ENCODE data around the gene OTUB2. TPM values are rescaled to one million over a fixed set of nuclear protein-coding genes. Genes with fewer than 3 reads are reported as not detected.

OTUB2 gene
- total and polyA plus RNA-seq, 2 of the 8 experiments (the other 6 are each of a cell fraction or from before 2014, with no cell fraction given): 2.2 to 4.2 TPM

DNA sequence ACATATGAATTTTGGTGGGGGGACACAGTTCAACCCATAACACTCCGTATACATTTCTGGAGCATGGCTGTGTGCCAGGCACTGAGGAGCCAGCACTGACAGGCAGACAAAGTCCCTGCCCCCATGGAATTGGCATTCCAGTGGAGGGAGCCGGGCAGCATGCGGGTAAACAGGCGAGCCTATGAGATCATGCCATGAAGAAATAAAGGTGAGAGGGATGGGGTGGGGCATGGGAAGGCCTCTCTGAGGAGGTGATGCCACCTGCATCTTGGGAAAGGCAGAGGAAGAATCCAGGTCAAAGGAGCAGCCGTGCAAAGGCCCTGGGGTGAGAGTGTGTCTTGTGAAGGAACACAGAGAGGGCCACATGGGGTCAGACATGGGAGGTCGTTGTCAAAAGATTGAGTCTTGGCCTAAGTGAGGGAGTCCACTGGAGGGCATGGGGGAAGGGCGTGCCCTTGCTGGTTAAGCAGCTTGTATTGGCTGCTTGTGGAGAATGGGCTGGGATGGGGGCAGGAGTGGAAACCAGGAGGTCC is 3.6 kb downstream of the OTUB2 start:
- CTCF ChIA-PET (ENCODE audit: partially characterized antibody): interaction anchor here (0.9 to 1.4 kb wide), 5 partner anchors 35 to 107 kb away, joined by 3 to 5 read pairs (median 3); no protein-coding TSS in a partner anchor
- Histone ChIP-seq H2BK12ac (ENCODE audit: low read depth, low read length) (no peak overlapping the region), H2BK15ac (ENCODE audit: low read length) (no peak overlapping the region), H3K4me3 (ENCODE audit: extremely low read depth in 1 of 4, insufficient read depth in 2 of 4, low read depth in 3 of 4, low read length in 4 of 4) (no peak overlapping the region), H3K9me3 (ENCODE audit: insufficient read depth in 2 of 2, low read depth in 1 of 2, low read length in 1 of 2) (no peaks in the 10 kb centered on the region), H4K5ac (ENCODE audit: insufficient read length, low read depth, low read length) (no peak overlapping the region), H4K20me1 (replicated peaks in 1 of 2; ENCODE audit: control insufficient read depth in 1 of 2, insufficient read depth in 2 of 2, low read length in 2 of 2) (no peaks in the 10 kb centered on the region), H3K4me2 (ENCODE audit: insufficient read depth in 1 of 2, low read depth in 2 of 2, low read length in 2 of 2) (no peak overlapping the region), H3K36me3 (ENCODE audit: control insufficient read depth in 2 of 4, insufficient read depth in 4 of 4, low read length in 3 of 4) (no peaks in the 10 kb centered on the region), H4K91ac (replicated peaks; ENCODE audit: insufficient read length, low read length) (no peak overlapping the region), H2BK5ac (ENCODE audit: low read depth, low read length) (no peak overlapping the region), H3K27me3 (replicated peaks in 1 of 4; ENCODE audit: control insufficient read depth in 3 of 4, extremely low read depth in 1 of 4, insufficient read depth in 3 of 4, low read length in 3 of 4) (peaks cover 0 to 3% (median 3%) of the 10 kb centered on the region in 4 experiments; a peak in 2 of 7 replicates), H2BK20ac (ENCODE audit: low read length) (no peak overlapping the region), H3K79me2 (ENCODE audit: control insufficient read depth in 1 of 2, insufficient read depth in 2 of 2, low read length in 2 of 2) (no peaks in the 10 kb centered on the region), H2AFZ (ENCODE audit: low read length) (no peak overlapping the region), H3K9ac (replicated peaks in 1 of 4; ENCODE audit: extremely low read depth in 1 of 4, low read depth in 3 of 4, low read length in 3 of 4) (no peak overlapping the region), H3K4me1 (replicated peaks in 1 of 4; ENCODE audit: control insufficient read depth in 3 of 4, insufficient read depth in 4 of 4, low read length in 3 of 4) (peaks cover 2 to 8% (median 5%) of the 10 kb centered on the region in 4 experiments; a peak in 4 of 7 replicates), H3K23ac (ENCODE audit: insufficient read length) (no peak overlapping the region), H3K27ac (ENCODE audit: low read depth, low read length) (no peak overlapping the region), H3K56ac (replicated peaks; ENCODE audit: insufficient read length, low read depth, low read length) (no peak overlapping the region), H3K4ac (replicated peaks; ENCODE audit: insufficient read length, low read depth, low read length) (no peak overlapping the region), H3K18ac (ENCODE audit: extremely low read depth, low read length) (no peak overlapping the region; the same call in 1 of the 2 replicates), H4K8ac (ENCODE audit: extremely low read depth, insufficient read depth, low read length) (no peak overlapping the region; the same call in 1 of the 2 replicates), H2AK5ac (ENCODE audit: low read depth, low read length) (no peak overlapping the region), H3K14ac (ENCODE audit: insufficient read length) (no peak overlapping the region), H2BK120ac (replicated peaks; ENCODE audit: low read depth, low read length) (no peak overlapping the region), H3K23me2 (ENCODE audit: low read depth, low read length) (peaks cover 5% of the 10 kb centered on the region; the same call in 1 of the 2 replicates), H3K79me1 (ENCODE audit: low read depth, low read length) (peaks cover 3% of the 10 kb centered on the region)
- DNase-seq (ENCODE audit: low read depth in 1 of 2, low spot score in 2 of 2) (no peak), FAIRE-seq (no peak)
- TF ChIP-seq KDM1A (IDR thresholded peaks at IDR 0.05; ENCODE audit: borderline replicate concordance, low read length) (0 out of 2 replicates have a peak, but pooled peaks have one; percentile 35), ZNF274 (IDR thresholded peaks at IDR 0.05; ENCODE audit: borderline replicate concordance, extremely low read depth, low read length) (no peak)
- 90% methylated on average over 7 of the region's 7 CpGs; no CpG with 5 or more reads in 1 of the 2 experiments for WGBS, 2 experiments (ENCODE audit: extremely low coverage in 1 of 2, insufficient coverage in 1 of 2, insufficient read length in 1 of 2, insufficient replicate concordance in 2 of 2, low coverage in 1 of 2, low lambda C conversion rate in 2 of 2, missing lambda C conversion rate in 1 of 2)
- POLR2A ChIA-PET (ENCODE audit: partially characterized antibody): no interaction called here

Measured in H1 (cell line).